GM12892 (cell line): Measurements from ENCODE around the gene NBDY.

ENCODE experiments used
- POLR2A ChIP-seq: IDR thresholded peaks from 2 replicates; pipeline ENCODE4 v1.6.1; 2011; ENCODE audit warnings: low read depth, low read length, control low read depth
- TAF1 ChIP-seq: IDR thresholded peaks from 2 replicates; pipeline ENCODE4 v1.6.1; 2011; ENCODE audit warnings: low read depth, mild to moderate bottlenecking, control low read depth, low read length, borderline replicate concordance

- TF ChIP-seq POLR2A (no peak), TAF1 (no peak)
Observed at GRCh38 chrX:56728321-56728720, 722 bp upstream of the NBDY start.
